K562 (cell line): ENCODE data around the gene WDR35.

ENCODE experiments used
- BCL6 ChIP-seq: fragments of 250-450 bp; sonication (Bioruptor Pico); IDR thresholded peaks from 2 replicates; pipeline ENCODE4 v1.4.0; 2020
- RB1 ChIP-seq: fragments of 450-650 bp; IDR thresholded peaks from 2 replicates; pipeline ENCODE4 v1.6.1; 2017; ENCODE audit warnings: low read depth, mild to moderate bottlenecking
- SNAPC5 ChIP-seq: fragments of 250-450 bp; sonication (Bioruptor Pico); IDR thresholded peaks from 2 replicates; pipeline ENCODE4 v1.8.0; 2021; ENCODE audit warnings: moderate library complexity, mild to moderate bottlenecking, inconsistent platforms
- SPI1 ChIP-seq: IDR thresholded peaks from 2 replicates; pipeline ENCODE4 v1.6.1; 2011; ENCODE audit warnings: low read depth, low read length, control low read depth, borderline replicate concordance
- ZZZ3 ChIP-seq: fragments of 450-650 bp; IDR thresholded peaks from 2 replicates; pipeline ENCODE4 v1.6.1; 2016; ENCODE audit warnings: antibody characterized with exemption, mild to moderate bottlenecking, moderate library complexity

- no peak for TF ChIP-seq RB1
- TF ChIP-seq SNAPC5: no peak
- TF ChIP-seq SPI1: no peak
- no peak for TF ChIP-seq BCL6
- no peak for TF ChIP-seq ZZZ3
These were observed 21.5 kb upstream of the WDR35 start for GRCh38 chr2:20011276-20012031.
